HepG2 (cell line): Measurements from ENCODE around the gene PEX11B. TPM values are rescaled to one million over a fixed set of nuclear protein-coding genes. Genes with fewer than 3 reads are reported as not detected.

Experiments used
- ARNT2 ChIP-seq: sonication (generic); formaldehyde crosslinking; IDR thresholded peaks from 2 replicates; pipeline ENCODE4 v1.8.0; 2022; ENCODE audit warnings: mild to moderate bottlenecking, low read depth, missing genetic modification reagents, moderate library complexity
- ELF1 ChIP-seq: sonication (generic); formaldehyde crosslinking; IDR thresholded peaks from 2 replicates; pipeline ENCODE4 v1.4.0; 2020; ENCODE audit warnings: missing genetic modification reagents
- ETS1 ChIP-seq: sonication (generic); formaldehyde crosslinking; IDR thresholded peaks from 2 replicates; pipeline ENCODE4 v1.4.0; 2020; ENCODE audit warnings: missing genetic modification reagents
- GTF3A ChIP-seq: sonication (generic); formaldehyde crosslinking; conservative IDR thresholded peaks from 2 replicates; pipeline ENCODE4 v1.4.0; 2020; ENCODE audit warnings: mild to moderate bottlenecking, missing genetic modification reagents
- HDAC2 ChIP-seq: sonication (generic); formaldehyde crosslinking; IDR thresholded peaks from 2 replicates; pipeline ENCODE4 v1.4.0; 2020; ENCODE audit warnings: missing genetic modification reagents
- HES4 ChIP-seq: sonication (generic); formaldehyde crosslinking; IDR thresholded peaks from 2 replicates; pipeline ENCODE4 v1.9.0; 2021; ENCODE audit warnings: mild to moderate bottlenecking, missing genetic modification reagents, borderline replicate concordance
- HNRNPL ChIP-seq: fragments of 200-400 bp; formaldehyde crosslinking; IDR thresholded peaks from 2 replicates; pipeline ENCODE4 v1.6.1; 2017; ENCODE audit warnings: mild to moderate bottlenecking, low read depth, low read length
- HNRNPLL ChIP-seq: fragments of 200-400 bp; formaldehyde crosslinking; IDR thresholded peaks from 2 replicates; pipeline ENCODE4 v1.6.1; 2017; ENCODE audit warnings: mild to moderate bottlenecking, low read depth, low read length; ENCODE audit not compliant: poor library complexity, severe bottlenecking
- KLF13 ChIP-seq: sonication (generic); formaldehyde crosslinking; IDR thresholded peaks from 2 replicates; pipeline ENCODE4 v1.4.0; 2020; ENCODE audit warnings: mild to moderate bottlenecking, missing genetic modification reagents
- MLX ChIP-seq: IDR thresholded peaks from 2 replicates; pipeline ENCODE4 v1.6.1; 2016
- MYPOP ChIP-seq: sonication (generic); formaldehyde crosslinking; IDR thresholded peaks from 2 replicates; pipeline ENCODE4 v1.8.1; 2023; ENCODE audit warnings: mild to moderate bottlenecking, moderate library complexity, missing genetic modification reagents
- NR0B2 ChIP-seq: sonication (generic); formaldehyde crosslinking; IDR thresholded peaks from 2 replicates; pipeline ENCODE4 v1.4.0; 2020; ENCODE audit warnings: mild to moderate bottlenecking, missing genetic modification reagents
- PAX8 ChIP-seq: sonication (generic); formaldehyde crosslinking; IDR thresholded peaks from 2 replicates; pipeline ENCODE4 v1.8.0; 2022; ENCODE audit warnings: mild to moderate bottlenecking, missing genetic modification reagents, borderline replicate concordance
- PHB2 ChIP-seq: fragments of 450-650 bp; IDR thresholded peaks from 2 replicates; pipeline ENCODE4 v1.6.1; 2018; ENCODE audit not compliant: partially characterized antibody
- PRMT3 ChIP-seq: sonication (generic); formaldehyde crosslinking; IDR thresholded peaks from 2 replicates; pipeline ENCODE4 v1.8.1; 2022; ENCODE audit warnings: low read depth, mild to moderate bottlenecking, moderate library complexity, missing genetic modification reagents, borderline replicate concordance
- REPIN1 ChIP-seq: sonication (generic); formaldehyde crosslinking; IDR thresholded peaks from 2 replicates; pipeline ENCODE4 v1.8.0; 2022; ENCODE audit warnings: missing genetic modification reagents, low read depth, mild to moderate bottlenecking, borderline replicate concordance
- SAP130 ChIP-seq: IDR thresholded peaks from 2 replicates; pipeline ENCODE4 v1.6.1; 2016; ENCODE audit warnings: low read depth
- ZBTB14 ChIP-seq: sonication (generic); formaldehyde crosslinking; IDR thresholded peaks from 2 replicates; pipeline ENCODE4 v1.4.0; 2020; ENCODE audit warnings: missing genetic modification reagents
- ZMYM2 ChIP-seq: sonication (generic); formaldehyde crosslinking; IDR thresholded peaks from 2 replicates; pipeline ENCODE4 v1.8.0; 2022; ENCODE audit warnings: mild to moderate bottlenecking, missing genetic modification reagents
- ZNF430 ChIP-seq: sonication (generic); formaldehyde crosslinking; IDR thresholded peaks from 2 replicates; pipeline ENCODE4 v1.9.0; 2021; ENCODE audit warnings: mild to moderate bottlenecking, missing genetic modification reagents
- ZNF556 ChIP-seq: sonication (generic); formaldehyde crosslinking; IDR thresholded peaks from 2 replicates; pipeline ENCODE4 v1.4.0; 2020; ENCODE audit warnings: mild to moderate bottlenecking, missing genetic modification reagents, borderline replicate concordance
- ZNF557 ChIP-seq: sonication (generic); formaldehyde crosslinking; IDR thresholded peaks from 2 replicates; pipeline ENCODE4 v1.4.0; 2020; ENCODE audit warnings: missing genetic modification reagents
- ZNF607 ChIP-seq: sonication (generic); formaldehyde crosslinking; IDR thresholded peaks from 2 replicates; pipeline ENCODE4 v1.5.1; 2020; ENCODE audit warnings: missing genetic modification reagents, mild to moderate bottlenecking, borderline replicate concordance
- ZNF629 ChIP-seq: sonication (generic); formaldehyde crosslinking; conservative IDR thresholded peaks from 2 replicates; pipeline ENCODE4 v1.5.0; 2020; ENCODE audit warnings: missing genetic modification reagents
- ZNF766 ChIP-seq: sonication (generic); formaldehyde crosslinking; IDR thresholded peaks from 2 replicates; pipeline ENCODE4 v1.5.0; 2020; ENCODE audit warnings: missing genetic modification reagents, borderline replicate concordance
- ZNF776 ChIP-seq: sonication (generic); formaldehyde crosslinking; IDR thresholded peaks from 2 replicates; pipeline ENCODE4 v1.4.0; 2020; ENCODE audit warnings: mild to moderate bottlenecking, missing genetic modification reagents
- polyA plus RNA-seq, 8 experiments: library from polyadenylated mRNA; depleted of rRNA in 3 of 8; stranded (reverse) in 7 of 8; unstranded in 1 of 8; fragments of >200 nt; fragmentation: Illumina TruSeq in 4 of 8; extraction: Trizol in 4 of 8; gene quantifications; 2 replicates each; pipeline versions ENCODE4 v1.2.1 to v1.2.3, GENCODE V29; 2011 to 2016; ENCODE audit warnings: low read depth in 4 of 8, missing spikeins in 1 of 8, mixed read lengths in 1 of 8; ENCODE audit not compliant: insufficient read depth in 1 of 8
- total RNA-seq, 5 experiments: library from RNA; depleted of rRNA; stranded (reverse); fragments of >200 nt; fragmentation: Illumina TruSeq; extraction: Trizol; gene quantifications; 2 replicates each; pipeline ENCODE4 v1.2.3, GENCODE V29; 2016; ENCODE audit warnings: low read depth in 1 of 5

The PEX11B gene
- total and polyA plus RNA-seq, 2 of the 13 experiments (the other 11 are each of a cell fraction or from before 2014, with no cell fraction given) = 21.6 to 48.4 TPM

- no peak for TF ChIP-seq ETS1 (CRISPR knock-in tag)
- no peak for TF ChIP-seq KLF13 (CRISPR knock-in tag)
- peak; percentile 92 for TF ChIP-seq HNRNPLL
- TF ChIP-seq ZNF629 (CRISPR knock-in tag) = no peak
- TF ChIP-seq MLX (CRISPR knock-in tag) = no peak
- TF ChIP-seq HES4 (CRISPR knock-in tag) = no peak
- TF ChIP-seq NR0B2 (CRISPR knock-in tag) = no peak
- TF ChIP-seq ZNF776 (CRISPR knock-in tag) = 0 out of 2 replicates have a peak, but pooled peaks have one; percentile 28
- peak; percentile 80 for TF ChIP-seq ZBTB14
- TF ChIP-seq ZNF607 (CRISPR knock-in tag) = 0 out of 2 replicates have a peak, but pooled peaks have one; percentile 44
- peak; percentile 58; the same call in 1 of the 2 replicates for TF ChIP-seq MYPOP
- no peak for TF ChIP-seq SAP130 (CRISPR knock-in tag)
- no peak for TF ChIP-seq ELF1 (CRISPR knock-in tag)
- TF ChIP-seq HNRNPL = no peak
- no peak for TF ChIP-seq ZNF557
- 0 out of 2 replicates have a peak, but pooled peaks have one; percentile 23 for TF ChIP-seq ARNT2 (CRISPR knock-in tag)
- no peak for TF ChIP-seq ZNF766 (CRISPR knock-in tag)
- TF ChIP-seq ZNF430 (CRISPR knock-in tag) = 0 out of 2 replicates have a peak, but pooled peaks have one; percentile 33
- TF ChIP-seq REPIN1 (CRISPR knock-in tag) = no peak
- peak; percentile 46; the same call in 1 of the 2 replicates for TF ChIP-seq GTF3A
- no peak for TF ChIP-seq PHB2
- no peak for TF ChIP-seq HDAC2 (CRISPR knock-in tag)
- 0 out of 2 replicates have a peak, but pooled peaks have one; percentile 31 for TF ChIP-seq ZNF556 (CRISPR knock-in tag)
- TF ChIP-seq PAX8 (CRISPR knock-in tag) = 0 out of 2 replicates have a peak, but pooled peaks have one; percentile 26
- 0 out of 2 replicates have a peak, but pooled peaks have one; percentile 30 for TF ChIP-seq PRMT3 (CRISPR knock-in tag)
- 0 out of 2 replicates have a peak, but pooled peaks have one; percentile 29 for TF ChIP-seq ZMYM2 (CRISPR knock-in tag)
Measured at GRCh38 chr1:145961425-145962156, 43.1 kb upstream of the PEX11B start (continued).
